ENCODE data around the gene KIAA1191.
A peak's percentile ranks its signal among the peaks of the same experiment; 100 is the strongest.

KIAA1191 gene

GRCh38 chr5:176388003-176388443 is 26.5 kb upstream of the KIAA1191 start:
- H3K36me3 ChIP-seq (ENCODE audit: insufficient read depth, low read length), result peaks cover 43% of the 10 kb centered on the region
- no peaks in the 10 kb centered on the region for H3K9me3 ChIP-seq (ENCODE audit: low read length)
- H3K9ac ChIP-seq (ENCODE audit: low read length), result peak overlapping the region; percentile 56
- H3K4me1 ChIP-seq (ENCODE audit: insufficient read depth, low read length), result peaks cover 18% of the 10 kb centered on the region
- H3K27ac ChIP-seq (ENCODE audit: low read depth, low read length), result peak overlapping the region; percentile 4
- no peaks in the 10 kb centered on the region for H3K27me3 ChIP-seq (ENCODE audit: control insufficient read depth in 1 of 2, insufficient read depth in 2 of 2, low read length in 2 of 2)
- peak overlapping the region; percentile 68 to 83 for H3K4me3 ChIP-seq (ENCODE audit: low read depth in 1 of 2, low read length in 2 of 2)

DNA sequence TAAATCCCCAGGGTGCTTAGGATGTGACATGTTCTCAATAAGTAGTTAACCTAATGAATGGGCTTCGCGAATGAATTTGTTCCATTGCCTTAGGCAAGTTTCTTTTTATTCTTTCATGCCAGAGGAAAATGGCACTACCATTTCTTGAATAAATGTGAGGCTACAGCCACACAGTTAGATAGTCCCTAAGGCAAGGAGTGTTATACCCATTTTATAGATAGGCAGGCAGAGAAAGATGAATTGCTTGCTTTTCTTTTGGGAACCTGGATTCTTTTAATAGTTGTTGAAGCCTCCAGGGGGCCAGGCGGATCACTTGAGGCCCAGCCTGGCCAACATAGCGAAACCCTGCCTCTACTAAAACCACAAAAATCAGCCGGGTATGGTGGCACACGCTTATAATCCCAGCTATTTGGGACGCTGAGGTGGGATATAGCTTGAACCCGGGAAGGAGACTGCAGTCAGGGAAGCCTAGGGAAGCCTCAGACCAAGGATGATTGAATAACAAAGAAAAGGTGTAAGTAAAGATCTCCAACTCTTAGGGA is 25.9 kb upstream of the KIAA1191 start:
- peaks cover 43% of the 10 kb centered on the region for H3K36me3 ChIP-seq (ENCODE audit: insufficient read depth, low read length)
- H3K9me3 ChIP-seq (ENCODE audit: low read length), result no peaks in the 10 kb centered on the region
- no peaks in the 10 kb centered on the region for H3K27me3 ChIP-seq (ENCODE audit: control insufficient read depth in 1 of 2, insufficient read depth in 2 of 2, low read length in 2 of 2)
- no peak overlapping the region for H3K27ac ChIP-seq (ENCODE audit: low read depth, low read length)
- H3K9ac ChIP-seq (ENCODE audit: low read length), result peak overlapping the region; percentile 56
- peak overlapping the region; percentile 68 to 83 for H3K4me3 ChIP-seq (ENCODE audit: low read depth in 1 of 2, low read length in 2 of 2)
- H3K4me1 ChIP-seq (ENCODE audit: insufficient read depth, low read length), result peaks cover 18% of the 10 kb centered on the region

GRCh38 chr5:176386491-176386890 is 24.9 kb upstream of the KIAA1191 start:
- Histone ChIP-seq H3K4me1 (ENCODE audit: insufficient read depth, low read length) (peaks cover 24% of the 10 kb centered on the region), H3K4me3 (ENCODE audit: low read depth in 1 of 2, low read length in 2 of 2) (no peak overlapping the region), H3K27ac (ENCODE audit: low read depth, low read length) (no peak overlapping the region), H3K9me3 (ENCODE audit: low read length) (no peaks in the 10 kb centered on the region), H3K27me3 (ENCODE audit: control insufficient read depth in 1 of 2, insufficient read depth in 2 of 2, low read length in 2 of 2) (no peaks in the 10 kb centered on the region), H3K36me3 (ENCODE audit: insufficient read depth, low read length) (peaks cover 41% of the 10 kb centered on the region), H3K9ac (ENCODE audit: low read length) (no peak overlapping the region)

DNA sequence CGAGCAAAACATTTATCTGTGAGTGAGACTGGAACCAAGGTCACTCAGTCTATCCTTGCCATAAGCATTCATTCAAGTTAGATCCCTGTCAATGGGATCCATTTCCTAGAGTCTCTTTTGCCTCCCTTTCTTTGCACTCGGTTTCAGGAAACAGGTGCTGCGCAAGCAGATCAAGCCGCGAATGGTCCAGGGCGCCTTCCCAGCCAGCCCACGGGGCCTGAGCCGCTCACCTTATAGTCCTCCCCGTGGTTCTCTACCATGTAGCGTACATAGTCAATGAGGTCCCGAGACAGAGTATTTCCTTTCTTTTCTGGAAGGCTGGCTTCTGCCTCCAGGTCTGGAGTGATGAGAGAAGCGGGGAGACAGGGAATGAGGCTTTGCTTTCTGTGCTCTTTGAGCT is 23.4 kb upstream of the KIAA1191 start:
- peaks cover 32% of the 10 kb centered on the region for H3K36me3 ChIP-seq (ENCODE audit: insufficient read depth, low read length)

DNA sequence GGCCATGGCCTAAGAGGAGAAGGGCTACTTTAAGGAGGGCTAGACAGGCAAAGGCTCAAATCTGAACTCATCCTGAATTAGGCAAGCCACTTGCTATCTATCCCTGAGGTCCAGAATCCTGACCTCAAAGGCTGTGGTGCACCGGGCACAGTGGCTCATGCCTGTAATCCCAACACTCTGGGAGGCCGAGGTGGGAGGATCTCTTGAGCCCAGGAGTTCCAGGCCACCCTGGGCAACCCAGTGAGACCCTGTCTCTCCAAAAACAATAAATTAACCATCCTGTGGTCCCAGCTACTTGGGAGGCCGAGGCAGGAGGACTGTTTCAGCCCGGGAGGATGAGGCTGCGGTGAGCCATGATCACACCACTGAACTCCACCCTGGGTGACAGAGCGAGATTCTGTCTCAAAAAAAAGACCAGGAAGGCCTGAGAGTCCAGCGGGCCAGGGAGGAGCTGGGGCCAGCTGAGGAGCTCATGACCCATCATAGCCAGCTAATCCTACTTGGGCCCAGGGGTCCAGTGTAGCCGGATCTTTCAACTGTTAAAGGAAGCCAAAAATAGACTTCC is 22.9 kb upstream of the KIAA1191 start:
- H3K36me3 ChIP-seq (ENCODE audit: insufficient read depth, low read length), result peaks cover 32% of the 10 kb centered on the region
- no peak overlapping the region for H3K9ac ChIP-seq (ENCODE audit: low read length)
- no peaks in the 10 kb centered on the region for H3K27me3 ChIP-seq (ENCODE audit: control insufficient read depth in 1 of 2, insufficient read depth in 2 of 2, low read length in 2 of 2)
- no peak overlapping the region for H3K27ac ChIP-seq (ENCODE audit: low read depth, low read length)
- H3K4me1 ChIP-seq (ENCODE audit: insufficient read depth, low read length), result peaks cover 28% of the 10 kb centered on the region
- no peaks in the 10 kb centered on the region for H3K9me3 ChIP-seq (ENCODE audit: low read length)
- H3K4me3 ChIP-seq (ENCODE audit: low read depth in 1 of 2, low read length in 2 of 2), result no peak overlapping the region

More for the DNA sequence above, 23.4 kb upstream of the KIAA1191 start:
- Histone ChIP-seq H3K4me3 (ENCODE audit: low read depth in 1 of 2, low read length in 2 of 2) (no peak overlapping the region), H3K9me3 (ENCODE audit: low read length) (no peaks in the 10 kb centered on the region), H3K27me3 (ENCODE audit: control insufficient read depth in 1 of 2, insufficient read depth in 2 of 2, low read length in 2 of 2) (no peaks in the 10 kb centered on the region), H3K9ac (ENCODE audit: low read length) (no peak overlapping the region), H3K4me1 (ENCODE audit: insufficient read depth, low read length) (peaks cover 31% of the 10 kb centered on the region), H3K27ac (ENCODE audit: low read depth, low read length) (no peak overlapping the region)

DNA sequence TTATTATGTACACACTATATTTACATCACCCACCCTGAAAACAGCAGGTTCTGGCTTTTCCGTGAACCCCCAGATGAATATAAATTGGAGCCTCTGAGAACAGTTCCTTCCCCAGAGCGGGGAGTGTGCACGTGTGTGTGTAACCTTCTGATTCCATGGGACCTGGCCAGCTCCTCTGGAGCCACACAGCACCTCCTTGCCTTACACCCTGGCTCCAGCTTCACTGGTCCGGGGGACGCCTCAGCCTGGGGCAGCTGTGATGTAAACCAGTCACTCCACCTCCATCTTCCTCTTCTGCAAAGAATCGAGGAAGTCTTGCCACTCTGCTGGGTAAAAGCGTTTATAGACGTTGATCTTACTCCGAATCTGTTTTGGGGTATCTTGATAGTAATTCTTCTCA is 22.4 kb upstream of the KIAA1191 start:
- peaks cover 32% of the 10 kb centered on the region for H3K36me3 ChIP-seq (ENCODE audit: insufficient read depth, low read length)

DNA sequence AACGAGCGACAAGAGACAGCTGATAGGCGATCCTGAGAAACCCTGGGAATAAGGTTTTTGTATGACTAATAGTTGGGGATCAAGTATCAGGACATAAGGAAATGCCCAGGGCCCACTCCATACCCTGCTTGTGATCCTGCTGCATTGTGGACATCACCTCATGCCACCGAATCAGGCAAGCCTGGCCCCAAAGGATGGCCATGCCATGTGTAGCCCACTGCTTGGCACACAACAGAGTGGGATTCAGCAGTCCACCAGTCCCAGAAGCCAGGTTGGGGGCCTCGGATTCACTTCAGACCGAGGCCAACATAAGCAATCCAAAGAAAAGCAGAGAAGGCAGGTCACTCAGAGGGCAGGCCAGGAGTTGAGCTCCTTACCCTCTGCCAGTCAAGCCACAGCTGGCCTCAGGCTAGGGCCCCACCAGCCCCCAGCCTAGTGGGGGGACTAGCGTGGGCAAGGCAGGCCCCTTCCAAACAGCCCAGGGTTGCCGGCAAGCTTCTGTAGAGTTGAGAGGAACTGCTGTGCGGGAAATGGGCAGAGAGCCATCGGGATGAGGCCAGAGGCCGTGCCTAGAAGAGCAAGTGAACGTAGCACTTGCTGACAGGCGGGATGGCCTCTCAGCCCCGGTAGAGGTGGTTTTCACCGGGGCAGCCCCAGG is 21.8 kb upstream of the KIAA1191 start:
- H3K36me3 ChIP-seq (ENCODE audit: insufficient read depth, low read length), result peaks cover 32% of the 10 kb centered on the region
- no peaks in the 10 kb centered on the region for H3K9me3 ChIP-seq (ENCODE audit: low read length)
- H3K9ac ChIP-seq (ENCODE audit: low read length), result no peak overlapping the region
- peaks cover 27% of the 10 kb centered on the region for H3K4me1 ChIP-seq (ENCODE audit: insufficient read depth, low read length)
- no peak overlapping the region for H3K4me3 ChIP-seq (ENCODE audit: low read depth in 1 of 2, low read length in 2 of 2)
- no peak overlapping the region for H3K27ac ChIP-seq (ENCODE audit: low read depth, low read length)
- H3K27me3 ChIP-seq (ENCODE audit: control insufficient read depth in 1 of 2, insufficient read depth in 2 of 2, low read length in 2 of 2), result no peaks in the 10 kb centered on the region

More for the DNA sequence above, 22.4 kb upstream of the KIAA1191 start:
- Histone ChIP-seq H3K4me3 (ENCODE audit: low read depth in 1 of 2, low read length in 2 of 2) (no peak overlapping the region), H3K27me3 (ENCODE audit: control insufficient read depth in 1 of 2, insufficient read depth in 2 of 2, low read length in 2 of 2) (no peaks in the 10 kb centered on the region), H3K9me3 (ENCODE audit: low read length) (no peaks in the 10 kb centered on the region), H3K27ac (ENCODE audit: low read depth, low read length) (no peak overlapping the region), H3K9ac (ENCODE audit: low read length) (no peak overlapping the region), H3K4me1 (ENCODE audit: insufficient read depth, low read length) (peaks cover 27% of the 10 kb centered on the region)

- Histone ChIP-seq H3K9ac (ENCODE audit: low read length) (no peak overlapping the region), H3K27me3 (ENCODE audit: control insufficient read depth in 1 of 2, insufficient read depth in 2 of 2, low read length in 2 of 2) (no peaks in the 10 kb centered on the region), H3K27ac (ENCODE audit: low read depth, low read length) (no peak overlapping the region), H3K4me1 (ENCODE audit: insufficient read depth, low read length) (peaks cover 23% of the 10 kb centered on the region), H3K36me3 (ENCODE audit: insufficient read depth, low read length) (peaks cover 32% of the 10 kb centered on the region), H3K4me3 (ENCODE audit: low read depth in 1 of 2, low read length in 2 of 2) (no peak overlapping the region), H3K9me3 (ENCODE audit: low read length) (no peaks in the 10 kb centered on the region)
Observed at GRCh38 chr5:176382721-176383120, 21.2 kb upstream of the KIAA1191 start.

DNA sequence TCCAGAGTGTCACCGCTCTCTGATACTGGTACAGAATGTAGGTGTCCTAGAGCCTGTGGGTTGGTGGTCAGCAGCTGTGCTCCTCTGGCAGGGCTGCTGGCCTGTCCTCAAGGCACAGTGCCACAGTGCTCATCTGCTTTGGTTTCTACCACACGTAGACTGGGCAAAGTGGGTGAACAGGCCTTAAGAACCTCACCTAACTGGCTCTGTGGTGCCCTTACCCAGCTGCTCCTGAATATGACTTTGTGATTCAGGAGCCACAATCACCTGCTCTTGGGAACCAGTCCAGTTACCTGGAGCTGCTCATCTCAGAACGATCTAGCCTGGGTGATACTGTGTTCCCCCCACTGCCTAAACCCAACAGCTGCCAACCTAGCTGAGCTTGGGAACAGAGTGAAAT is 20.4 kb upstream of the KIAA1191 start:
- H3K9me3 ChIP-seq (ENCODE audit: low read length), result no peaks in the 10 kb centered on the region
- peaks cover 32% of the 10 kb centered on the region for H3K36me3 ChIP-seq (ENCODE audit: insufficient read depth, low read length)
- H3K4me3 ChIP-seq (ENCODE audit: low read depth in 1 of 2, low read length in 2 of 2), result peak overlapping the region in 1 of 2 donors; percentile 7
- H3K9ac ChIP-seq (ENCODE audit: low read length), result no peak overlapping the region
- peak overlapping the region; percentile 28 for H3K27ac ChIP-seq (ENCODE audit: low read depth, low read length)
- H3K27me3 ChIP-seq (ENCODE audit: control insufficient read depth in 1 of 2, insufficient read depth in 2 of 2, low read length in 2 of 2), result no peaks in the 10 kb centered on the region
- H3K4me1 ChIP-seq (ENCODE audit: insufficient read depth, low read length), result peaks cover 16% of the 10 kb centered on the region

GRCh38 chr5:176381423-176381822 is 19.9 kb upstream of the KIAA1191 start:
- H3K27ac ChIP-seq (ENCODE audit: low read depth, low read length), result peak overlapping the region; percentile 28
- H3K36me3 ChIP-seq (ENCODE audit: insufficient read depth, low read length), result peaks cover 32% of the 10 kb centered on the region
- H3K4me3 ChIP-seq (ENCODE audit: low read depth in 1 of 2, low read length in 2 of 2), result no peak overlapping the region
- H3K9me3 ChIP-seq (ENCODE audit: low read length), result no peaks in the 10 kb centered on the region
- H3K27me3 ChIP-seq (ENCODE audit: control insufficient read depth in 1 of 2, insufficient read depth in 2 of 2, low read length in 2 of 2), result no peaks in the 10 kb centered on the region
- H3K9ac ChIP-seq (ENCODE audit: low read length), result no peak overlapping the region
- H3K4me1 ChIP-seq (ENCODE audit: insufficient read depth, low read length), result peaks cover 13% of the 10 kb centered on the region

GRCh38 chr5:176379881-176380280 is 18.3 kb upstream of the KIAA1191 start:
- H3K27ac ChIP-seq (ENCODE audit: low read depth, low read length), result no peak overlapping the region

More at GRCh38 chr5:176379881-176380280, 18.3 kb upstream of the KIAA1191 start:
- no peaks in the 10 kb centered on the region for H3K27me3 ChIP-seq (ENCODE audit: control insufficient read depth in 1 of 2, insufficient read depth in 2 of 2, low read length in 2 of 2)
- no peaks in the 10 kb centered on the region for H3K9me3 ChIP-seq (ENCODE audit: low read length)
- no peak overlapping the region for H3K9ac ChIP-seq (ENCODE audit: low read length)
- peaks cover 27% of the 10 kb centered on the region for H3K36me3 ChIP-seq (ENCODE audit: insufficient read depth, low read length)
- peaks cover 13% of the 10 kb centered on the region for H3K4me1 ChIP-seq (ENCODE audit: insufficient read depth, low read length)
- H3K4me3 ChIP-seq (ENCODE audit: low read depth in 1 of 2, low read length in 2 of 2), result no peak overlapping the region

All from muscle layer of colon (tissue), 2 donors.